B cell (primary cell): ENCODE data around the gene RMND5A. TPM values are rescaled to one million over a fixed set of nuclear protein-coding genes. Genes with fewer than 3 reads are reported as not detected.

ENCODE experiments used
- ATAC-seq: fragments of 200-7000 bp; cut with Tn5 transposase; one replicate; pipeline ENCODE4 v1.10.0; 2021; ENCODE audit warnings: low read depth, mild to moderate bottlenecking, moderate number of reproducible peaks, moderate library complexity
- CTCF ChIA-PET: fragments of 350-600 bp; sonication (Branson Sonifier 250); formaldehyde crosslinking; loops from one replicate; lab custom pipeline; 2021; ENCODE audit warnings: antibody characterized with exemption, inconsistent platforms; lab: Charles Lee
- POLR2A ChIA-PET: fragments of 350-600 bp; sonication (Branson Sonifier 250); formaldehyde crosslinking; loops from one replicate; lab custom pipeline; 2021; ENCODE audit warnings: antibody characterized with exemption; lab: Charles Lee
- DNase-seq: peaks from one replicate; pipeline ENCODE4 v3.0.0; 2013
- H2AFZ ChIP-seq: 2 replicates; pipeline ENCODE4 v1.6.1; 2012; ENCODE audit warnings: mild to moderate bottlenecking, low read depth, low read length; ENCODE audit not compliant: insufficient read depth, poor library complexity, severe bottlenecking
- H3K27ac ChIP-seq, 2 donors: 1 replicate in 1 of 2; 2 replicates in 1 of 2; pipeline ENCODE4 v1.5.1; 2012 to 2013; ENCODE audit warnings: low read length in 2 of 2, mild to moderate bottlenecking in 2 of 2, moderate library complexity in 1 of 2
- H3K27me3 ChIP-seq, 4 experiments: fragments of 200-600 bp in 1 of 4; sonication (generic) in 1 of 4; replicated peaks in 1 of 4; 1 replicate in 2 of 4; 2 replicates in 2 of 4; pipeline versions ENCODE4 v1.6.1 to v1.7.0; 2013 to 2016; ENCODE audit warnings: low read length in 3 of 4, mild to moderate bottlenecking in 2 of 4, mixed read lengths in 1 of 4, moderate library complexity in 1 of 4; ENCODE audit not compliant: insufficient read depth in 4 of 4, control insufficient read depth in 3 of 4; ENCODE audit errors: control extremely low read depth in 1 of 4
- H3K36me3 ChIP-seq, 2 experiments: replicated peaks in 1 of 2; 1 replicate in 1 of 2; 2 replicates in 1 of 2; pipeline versions ENCODE4 v1.6.1 to v1.7.1; 2013; ENCODE audit warnings: low read length in 1 of 2; ENCODE audit not compliant: insufficient read depth in 2 of 2, control insufficient read depth in 1 of 2; ENCODE audit errors: control extremely low read depth in 1 of 2, extremely low read depth in 1 of 2
- H3K4me1 ChIP-seq, 2 donors: fragments of 200-600 bp in 1 of 2; sonication (generic) in 1 of 2; 1 replicate in 1 of 2; 2 replicates in 1 of 2; pipeline versions ENCODE4 v1.5.1 to v1.6.1; 2013 to 2017; ENCODE audit warnings: low read length in 2 of 2; ENCODE audit not compliant: control insufficient read depth in 2 of 2, insufficient read depth in 2 of 2
- H3K4me2 ChIP-seq: replicated peaks from 2 replicates; pipeline ENCODE3; 2012; ENCODE audit warnings: mild to moderate bottlenecking, low read depth, low read length; ENCODE audit not compliant: poor library complexity, severe bottlenecking
- H3K4me3 ChIP-seq, 5 experiments: fragments of 200-600 bp in 1 of 5; sonication (generic) in 1 of 5; 1 replicate in 3 of 5; 2 replicates in 2 of 5; pipeline versions ENCODE4 v1.5.1 to v1.7.0; 2011 to 2016; ENCODE audit warnings: low read length in 4 of 5, mild to moderate bottlenecking in 4 of 5, low read depth in 2 of 5, control low read depth in 1 of 5, moderate library complexity in 1 of 5; ENCODE audit not compliant: insufficient read depth in 1 of 5; ENCODE audit errors: control extremely low read depth in 1 of 5, extremely low read depth in 1 of 5
- H3K79me2 ChIP-seq: fragments of 200-600 bp; sonication (generic); one replicate; pipeline ENCODE4 v1.6.0; 2016; ENCODE audit warnings: low read length; ENCODE audit not compliant: control insufficient read depth, insufficient read depth
- H3K9ac ChIP-seq: fragments of 200-600 bp; sonication (generic); 2 replicates; pipeline ENCODE4 v1.6.1; 2017; ENCODE audit warnings: mild to moderate bottlenecking, low read length, moderate library complexity
- H3K9me3 ChIP-seq, 3 donors: one replicate each; pipeline versions ENCODE4 v1.6.1 to v1.7.1; 2013; ENCODE audit warnings: low read length in 2 of 3; ENCODE audit not compliant: control insufficient read depth in 2 of 3, insufficient read depth in 1 of 3; ENCODE audit errors: control extremely low read depth in 1 of 3
- H4K20me1 ChIP-seq: 2 replicates; pipeline ENCODE4 v1.6.0; 2012; ENCODE audit warnings: mild to moderate bottlenecking, low read length; ENCODE audit not compliant: insufficient read depth, control insufficient read depth, poor library complexity, severe bottlenecking
- H3K27ac Mint-ChIP-seq: one replicate; pipeline ENCODE4 v1.8.0; 2021; ENCODE audit warnings: mixed read lengths
- H3K27me3 Mint-ChIP-seq: one replicate; pipeline ENCODE4 v1.8.0; 2021; ENCODE audit warnings: mixed read lengths
- H3K4me1 Mint-ChIP-seq: one replicate; pipeline ENCODE4 v1.8.0; 2021; ENCODE audit warnings: mixed read lengths
- H3K4me3 Mint-ChIP-seq: one replicate; pipeline ENCODE4 v1.8.0; 2021; ENCODE audit warnings: mixed read lengths
- H3K9me3 Mint-ChIP-seq: one replicate; pipeline ENCODE4 v1.8.0; 2022; ENCODE audit warnings: mixed read lengths; ENCODE audit not compliant: insufficient read depth
- CTCF ChIP-seq: fragments of 200-600 bp; IDR thresholded peaks from one replicate; pipeline ENCODE4 v1.8.0; 2022; ENCODE audit warnings: antibody characterized with exemption, mild to moderate bottlenecking
- EZH2 ChIP-seq: IDR thresholded peaks from 2 replicates; pipeline ENCODE4 v1.6.1; 2012; ENCODE audit warnings: borderline replicate concordance, low read depth, mild to moderate bottlenecking, moderate library complexity, low read length; ENCODE audit not compliant: insufficient read depth, poor library complexity, severe bottlenecking
- WGBS: methylation state at CpG from one replicate; pipeline ENCODE4 v1.1.5; 2013; ENCODE audit warnings: missing lambda C conversion rate; ENCODE audit not compliant: insufficient coverage; 5-methylcytosine and 5-hydroxymethylcytosine counted together
- intact Hi-C: fragments of 100-400 bp; cut with micrococcal nuclease; formaldehyde crosslinking; loops from one replicate; pipeline ENCODE4 v1.10.0; 2022
- polyA plus RNA-seq: library from polyadenylated mRNA; depleted of rRNA; stranded (reverse); fragments of >200 nt; gene quantifications from 2 replicates; pipeline ENCODE4 v1.2.3, GENCODE V29; 2012
- total RNA-seq, 2 donors: library from RNA; stranded (reverse); fragments of 120-200 nt in 1 of 2; gene quantifications; 1 replicate in 1 of 2; 2 replicates in 1 of 2; pipeline versions ENCODE4 v1.2.3 to v1.2.4, GENCODE V29; 2013 to 2022

The RMND5A gene
- total and polyA plus RNA-seq, 2 donors (not counting 1 experiment from before 2014, with no cell fraction given), result 13.0 to 33.7 TPM

- intact Hi-C loops, result no loop called here
These were observed 59.9 kb downstream of the RMND5A start for GRCh38 chr2:86779971-86780370.

GRCh38 chr2:86781363-86781762, 61.3 kb downstream of the RMND5A start:
- Histone ChIP-seq H4K20me1 (no peaks in the 10 kb centered on the region), H3K9ac (no peak overlapping the region), H3K27me3 (no peaks in the 10 kb centered on the region), H3K4me1 (peaks cover 13 to 21% of the 10 kb centered on the region in 2 donors), H3K36me3 (peaks cover under 1 to 3% of the 10 kb centered on the region in 2 experiments), H3K4me3 (no peak overlapping the region), H2AFZ (no peak overlapping the region), H3K4me2 (no peak overlapping the region), H3K9me3 (no peaks in the 10 kb centered on the region), H3K79me2 (no peaks in the 10 kb centered on the region), H3K27ac (no peak overlapping the region)
- no peak overlapping the region for H3K27ac Mint-ChIP-seq
- H3K4me1 Mint-ChIP-seq, result peaks cover 20% of the 10 kb centered on the region
- DNase-seq, result no peak
- H3K27me3 Mint-ChIP-seq, result no peaks in the 10 kb centered on the region
- 70% methylated on average over 1 of the region's 9 CpGs for WGBS
- TF ChIP-seq EZH2 (no peak), CTCF (no peak)
- H3K4me3 Mint-ChIP-seq, result no peak overlapping the region
- no peak for ATAC-seq
- CTCF ChIA-PET, result no interaction called here
- intact Hi-C loops, result no loop called here
- H3K9me3 Mint-ChIP-seq, result no peaks in the 10 kb centered on the region
- POLR2A ChIA-PET, result no interaction called here

More at GRCh38 chr2:86779971-86780370, 59.9 kb downstream of the RMND5A start:
- no peaks in the 10 kb centered on the region for H3K27me3 ChIP-seq
- no peak overlapping the region for H3K9ac ChIP-seq
- H3K4me3 ChIP-seq, result no peak overlapping the region
- no peak overlapping the region for H2AFZ ChIP-seq
- ChIA-PET POLR2A (no interaction called here), CTCF (interaction anchor here (1.0 to 1.4 kb wide), 2 partner anchors 15 to 27 kb away, joined by 4 to 5 read pairs; no protein-coding TSS in a partner anchor)
- 92% methylated on average over 1 of the region's 3 CpGs for WGBS
- no peaks in the 10 kb centered on the region for H4K20me1 ChIP-seq
- Mint-ChIP-seq H3K9me3 (no peaks in the 10 kb centered on the region), H3K4me3 (no peak overlapping the region), H3K27ac (no peak overlapping the region), H3K4me1 (peaks cover 20% of the 10 kb centered on the region), H3K27me3 (no peaks in the 10 kb centered on the region)
- DNase-seq (no peak), ATAC-seq (no peak)
- H3K9me3 ChIP-seq, result no peaks in the 10 kb centered on the region
- no peak for TF ChIP-seq CTCF
- TF ChIP-seq EZH2, result no peak
- H3K79me2 ChIP-seq, result no peaks in the 10 kb centered on the region
- no peak overlapping the region for H3K27ac ChIP-seq
- H3K4me2 ChIP-seq, result no peak overlapping the region
- peaks cover 13 to 21% of the 10 kb centered on the region in 2 donors for H3K4me1 ChIP-seq
- H3K36me3 ChIP-seq, result peaks cover 5 to 14% of the 10 kb centered on the region in 2 experiments
